Neuronal stem cell (in vitro differentiated cells): Measurements from ENCODE around the gene APOBEC4.
"Not testable (repeated sequence)": the region's sequence is repeated elsewhere in the genome, so short reads cannot be mapped to it uniquely, and the experiment has no call there.

Source experiments
- DNase-seq: peaks from one replicate; pipeline ENCODE4 v3.0.0-alpha.2; 2013; ENCODE audit warnings: low spot score
- H2AFZ ChIP-seq: one replicate; pipeline ENCODE4 v1.6.1; 2013; ENCODE audit warnings: mild to moderate bottlenecking, low read length, inconsistent platforms
- H2AK5ac ChIP-seq: 2 replicates; pipeline ENCODE4 v1.6.1; 2013; ENCODE audit warnings: low read depth, mild to moderate bottlenecking, inconsistent platforms, low read length, moderate library complexity, mixed read lengths
- H2BK120ac ChIP-seq: 2 replicates; pipeline ENCODE4 v1.6.1; 2013; ENCODE audit warnings: low read depth, mild to moderate bottlenecking, inconsistent platforms, low read length, moderate library complexity, mixed read lengths
- H2BK12ac ChIP-seq: one replicate; pipeline ENCODE4 v1.6.1; 2013; ENCODE audit warnings: low read length, inconsistent platforms
- H2BK15ac ChIP-seq: 2 replicates; pipeline ENCODE4 v1.6.1; 2013; ENCODE audit warnings: mild to moderate bottlenecking, low read length, inconsistent platforms, mixed read lengths
- H2BK5ac ChIP-seq: one replicate; pipeline ENCODE4 v1.6.1; 2013; ENCODE audit warnings: inconsistent platforms, mild to moderate bottlenecking, low read length, moderate library complexity
- H3K14ac ChIP-seq: one replicate; pipeline ENCODE4 v1.6.1; 2013; ENCODE audit warnings: low read length, inconsistent platforms
- H3K18ac ChIP-seq: 2 replicates; pipeline ENCODE4 v1.6.1; 2013; ENCODE audit warnings: low read length, inconsistent platforms
- H3K23ac ChIP-seq: 2 replicates; pipeline ENCODE4 v1.6.1; 2013; ENCODE audit warnings: low read depth, mild to moderate bottlenecking, mixed read lengths, low read length, inconsistent platforms; ENCODE audit not compliant: poor library complexity
- H3K27ac ChIP-seq: replicated peaks from 3 replicates; pipeline ENCODE4 v1.5.1; 2013; ENCODE audit warnings: low read length, inconsistent platforms
- H3K27me3 ChIP-seq, 3 experiments: 2 replicates each; pipeline ENCODE4 v1.6.1; 2013; ENCODE audit warnings: low read length in 3 of 3, mild to moderate bottlenecking in 2 of 3, inconsistent platforms in 1 of 3, low read depth in 1 of 3, mixed read lengths in 1 of 3, moderate library complexity in 1 of 3; ENCODE audit not compliant: control insufficient read depth in 3 of 3, insufficient read depth in 3 of 3
- H3K36me3 ChIP-seq, 2 donors: replicated peaks in 1 of 2; 2 replicates each; pipeline ENCODE4 v1.6.1; 2013; ENCODE audit warnings: low read length in 2 of 2; ENCODE audit not compliant: control insufficient read depth in 2 of 2, insufficient read depth in 2 of 2
- H3K4ac ChIP-seq: 2 replicates; pipeline ENCODE4 v1.6.1; 2013; ENCODE audit warnings: inconsistent platforms, mild to moderate bottlenecking, low read length, moderate library complexity
- H3K4me1 ChIP-seq, 2 donors: 1 replicate in 1 of 2; 2 replicates in 1 of 2; pipeline ENCODE4 v1.6.1; 2013; ENCODE audit warnings: low read length in 2 of 2, low read depth in 1 of 2; ENCODE audit not compliant: control insufficient read depth in 2 of 2, insufficient read depth in 1 of 2
- H3K4me2 ChIP-seq: one replicate; pipeline ENCODE4 v1.6.1; 2013; ENCODE audit warnings: mild to moderate bottlenecking, low read length, inconsistent platforms; ENCODE audit not compliant: insufficient read depth, poor library complexity, severe bottlenecking
- H3K4me3 ChIP-seq, 2 donors: 2 replicates each; pipeline ENCODE4 v1.5.1; 2013; ENCODE audit warnings: low read length in 2 of 2, mild to moderate bottlenecking in 2 of 2, inconsistent platforms in 1 of 2, moderate library complexity in 1 of 2
- H3K79me1 ChIP-seq: one replicate; pipeline ENCODE4 v1.6.1; 2013; ENCODE audit warnings: low read depth, mild to moderate bottlenecking, inconsistent platforms, low read length, moderate library complexity
- H3K9ac ChIP-seq: one replicate; pipeline ENCODE4 v1.6.1; 2013; ENCODE audit warnings: mild to moderate bottlenecking, low read depth, low read length, inconsistent platforms; ENCODE audit not compliant: poor library complexity
- H3K9me3 ChIP-seq, 2 donors: replicated peaks in 1 of 2; 2 replicates each; pipeline versions ENCODE3 to v1.6.1; 2013; ENCODE audit warnings: low read length in 2 of 2, mild to moderate bottlenecking in 2 of 2, inconsistent platforms in 1 of 2, low read depth in 1 of 2, mixed read lengths in 1 of 2, moderate library complexity in 1 of 2; ENCODE audit not compliant: control insufficient read depth in 2 of 2, insufficient read depth in 1 of 2
- H4K8ac ChIP-seq: one replicate; pipeline ENCODE4 v1.6.1; 2013; ENCODE audit warnings: low read depth, mild to moderate bottlenecking, inconsistent platforms, low read length, moderate library complexity
- H4K91ac ChIP-seq: one replicate; pipeline ENCODE4 v1.6.1; 2013; ENCODE audit warnings: low read length, low read depth, mild to moderate bottlenecking, inconsistent platforms; ENCODE audit not compliant: poor library complexity
- WGBS, 2 donors: extraction: QIAGEN DNeasy Blood & Tissue Kit; methylation state at CpG; one replicate each; pipeline ENCODE4 v1.1.7; 2013; ENCODE audit warnings: missing lambda C conversion rate in 2 of 2, mixed read lengths in 1 of 2; ENCODE audit not compliant: insufficient read length in 2 of 2, insufficient replicate concordance in 1 of 2; ENCODE audit errors: extremely low coverage in 2 of 2; 5-methylcytosine and 5-hydroxymethylcytosine counted together

The APOBEC4 gene

GRCh38 chr1:183632114-183632513, 21.0 kb downstream of the APOBEC4 start:
- Histone ChIP-seq H4K91ac (no peak overlapping the region), H4K8ac (no peak overlapping the region), H3K27ac (no peak overlapping the region), H2AK5ac (no peak overlapping the region), H3K36me3 (peaks cover 7 to 57% of the 10 kb centered on the region in 2 donors), H3K9ac (no peak overlapping the region), H3K4me2 (no peak overlapping the region), H3K23ac (no peak overlapping the region), H3K79me1 (peaks cover 5% of the 10 kb centered on the region), H2BK15ac (no peak overlapping the region), H3K27me3 (no peaks in the 10 kb centered on the region), H3K4me1 (peaks cover 1 to 9% of the 10 kb centered on the region in 2 donors), H3K14ac (no peak overlapping the region), H3K4me3 (no peak overlapping the region), H2BK120ac (no peak overlapping the region), H2BK12ac (no peak overlapping the region), H3K18ac (no peak overlapping the region), H3K4ac (no peak overlapping the region), H2AFZ (no peak overlapping the region), H2BK5ac (no peak overlapping the region), H3K9me3 (no peaks in the 10 kb centered on the region)
- no CpG with 5 or more reads among the region's 2 CpGs for WGBS, 2 donors
- no peak for DNase-seq

- H3K9me3 ChIP-seq, result no peaks in the 10 kb centered on the region
- H3K18ac ChIP-seq, result no peak overlapping the region
- H3K27ac ChIP-seq, result no peak overlapping the region
- DNase-seq, result no peak
- H3K4me2 ChIP-seq, result no peak overlapping the region
- H2BK15ac ChIP-seq, result no peak overlapping the region
- H3K4me1 ChIP-seq, result peaks cover 0 to 9% of the 10 kb centered on the region in 2 donors
- no peak overlapping the region for H3K14ac ChIP-seq
- no peak overlapping the region for H2AFZ ChIP-seq
- H3K27me3 ChIP-seq, result no peaks in the 10 kb centered on the region
- no peak overlapping the region for H3K4ac ChIP-seq
- H3K79me1 ChIP-seq, result peaks cover 5% of the 10 kb centered on the region
- no CpG with 5 or more reads among the region's 2 CpGs for WGBS, 2 donors
- no peak overlapping the region for H2BK120ac ChIP-seq
- no peak overlapping the region for H4K8ac ChIP-seq
- peaks cover 7 to 70% of the 10 kb centered on the region in 2 donors for H3K36me3 ChIP-seq
- no peak overlapping the region for H2BK5ac ChIP-seq
- H4K91ac ChIP-seq, result no peak overlapping the region
- H3K4me3 ChIP-seq, result no peak overlapping the region
- no peak overlapping the region for H3K9ac ChIP-seq
- no peak overlapping the region for H3K23ac ChIP-seq
- H2BK12ac ChIP-seq, result no peak overlapping the region
- no peak overlapping the region for H2AK5ac ChIP-seq
Measured at GRCh38 chr1:183630748-183631147, 22.4 kb downstream of the APOBEC4 start.

GRCh38 chr1:183628537-183628936, 24.6 kb downstream of the APOBEC4 start:
- H4K91ac ChIP-seq, result no peak overlapping the region
- peaks cover 0 to 9% of the 10 kb centered on the region in 2 donors for H3K4me1 ChIP-seq
- no peaks in the 10 kb centered on the region for H3K79me1 ChIP-seq
- H3K4me2 ChIP-seq, result no peak overlapping the region
- H4K8ac ChIP-seq, result no peak overlapping the region
- no peak for DNase-seq
- H3K9me3 ChIP-seq, result no peaks in the 10 kb centered on the region
- H3K14ac ChIP-seq, result no peak overlapping the region
- H3K36me3 ChIP-seq, result peaks cover 7 to 83% of the 10 kb centered on the region in 2 donors
- H2BK5ac ChIP-seq, result no peak overlapping the region
- no peak overlapping the region for H3K23ac ChIP-seq
- no peak overlapping the region for H2AFZ ChIP-seq
- no peak overlapping the region for H2BK15ac ChIP-seq
- H2BK120ac ChIP-seq, result no peak overlapping the region
- no peak overlapping the region for H3K4ac ChIP-seq
- no peak overlapping the region for H2AK5ac ChIP-seq
- H2BK12ac ChIP-seq, result no peak overlapping the region
- no peak overlapping the region for H3K9ac ChIP-seq
- no peak overlapping the region for H3K18ac ChIP-seq
- H3K27me3 ChIP-seq, result no peaks in the 10 kb centered on the region
- no peak overlapping the region for H3K27ac ChIP-seq
- no peak overlapping the region for H3K4me3 ChIP-seq

- H3K36me3 ChIP-seq, result peaks cover 7 to 64% of the 10 kb centered on the region in 2 donors
- not testable (repeated sequence) for H2BK12ac ChIP-seq, H3K9ac ChIP-seq, H4K8ac ChIP-seq, H2BK15ac ChIP-seq, DNase-seq, H2AK5ac ChIP-seq, H3K4me1 ChIP-seq, H3K27ac ChIP-seq, H3K4me3 ChIP-seq, H3K14ac ChIP-seq, H3K23ac ChIP-seq, H4K91ac ChIP-seq, H2BK120ac ChIP-seq, H3K18ac ChIP-seq, H3K4me2 ChIP-seq, H3K27me3 ChIP-seq, H2BK5ac ChIP-seq, H3K9me3 ChIP-seq, H2AFZ ChIP-seq, H3K4ac ChIP-seq, H3K79me1 ChIP-seq
- WGBS, 2 donors, result no CpG with 5 or more reads among the region's 3 CpGs
Measured at GRCh38 chr1:183626236-183626635, 26.9 kb downstream of the APOBEC4 start.
